Muscle layer of duodenum (tissue), 2 donors: ENCODE measurements around the gene KIAA0513.

Source experiments
- H3K27ac ChIP-seq: one replicate; pipeline ENCODE4 v1.7.0; 2013; ENCODE audit warnings: mild to moderate bottlenecking, low read length
- H3K27me3 ChIP-seq: one replicate; pipeline ENCODE4 v1.7.0; 2013; ENCODE audit warnings: low read depth, mild to moderate bottlenecking, control low read depth, low read length
- H3K36me3 ChIP-seq, 2 donors: one replicate each; pipeline ENCODE4 v1.7.0; 2013; ENCODE audit warnings: low read length in 2 of 2, control low read depth in 1 of 2, mild to moderate bottlenecking in 1 of 2; ENCODE audit not compliant: insufficient read depth in 2 of 2, control insufficient read depth in 1 of 2
- H3K4me1 ChIP-seq, 2 donors: one replicate each; pipeline ENCODE4 v1.7.0; 2013; ENCODE audit warnings: low read length in 2 of 2, mild to moderate bottlenecking in 2 of 2, control low read depth in 1 of 2, moderate library complexity in 1 of 2; ENCODE audit not compliant: insufficient read depth in 2 of 2, control insufficient read depth in 1 of 2
- H3K4me3 ChIP-seq, 2 donors: one replicate each; pipeline ENCODE4 v1.7.0; 2013; ENCODE audit warnings: low read length in 2 of 2, low read depth in 1 of 2, mild to moderate bottlenecking in 1 of 2
- H3K9me3 ChIP-seq, 2 donors: one replicate each; pipeline ENCODE4 v1.7.0; 2013; ENCODE audit warnings: low read length in 2 of 2, control low read depth in 1 of 2, mild to moderate bottlenecking in 1 of 2; ENCODE audit not compliant: control insufficient read depth in 1 of 2
- donor health status: healthy.

KIAA0513 gene

GRCh38 chr16:85045077-85045476 lies 17.5 kb downstream of the KIAA0513 start:
- peaks cover 5 to 10% of the 10 kb centered on the region in 2 donors for H3K4me1 ChIP-seq
- H3K9me3 ChIP-seq, result no peaks in the 10 kb centered on the region
- peaks cover 0 to 8% of the 10 kb centered on the region in 2 donors for H3K36me3 ChIP-seq
- no peaks in the 10 kb centered on the region for H3K27me3 ChIP-seq
- no peak overlapping the region for H3K4me3 ChIP-seq
- H3K27ac ChIP-seq, result no peak overlapping the region

GRCh38 chr16:85045641-85046471 lies 18.3 kb downstream of the KIAA0513 start:
- no peaks in the 10 kb centered on the region for H3K9me3 ChIP-seq
- H3K36me3 ChIP-seq, result peaks cover 0 to 8% of the 10 kb centered on the region in 2 donors
- no peaks in the 10 kb centered on the region for H3K27me3 ChIP-seq
- H3K27ac ChIP-seq, result no peak overlapping the region
- no peak overlapping the region for H3K4me3 ChIP-seq
- H3K4me1 ChIP-seq, result peaks cover 5 to 10% of the 10 kb centered on the region in 2 donors

DNA sequence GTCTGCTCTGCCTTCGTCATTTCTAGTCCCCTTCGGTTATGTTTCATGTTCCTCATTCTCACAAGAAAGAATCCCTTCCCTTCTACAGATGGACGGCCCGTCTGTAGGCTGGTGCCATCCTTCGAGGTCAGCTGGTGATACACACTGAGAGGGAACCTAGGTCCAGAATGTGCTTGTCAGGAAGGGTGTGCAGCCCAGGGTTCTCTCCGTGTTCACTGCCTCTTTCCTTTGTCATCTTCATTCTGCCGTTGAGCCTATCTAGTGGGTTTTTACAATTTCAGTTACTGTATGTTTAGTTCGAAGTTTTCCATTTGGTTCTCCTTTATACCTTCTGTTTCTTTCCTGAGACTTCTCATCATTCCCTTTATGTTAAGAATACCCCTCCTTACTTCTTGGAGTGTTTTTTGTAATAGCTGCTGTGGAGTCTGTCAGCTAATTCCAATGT lies 18.9 kb downstream of the KIAA0513 start:
- no peaks in the 10 kb centered on the region for H3K9me3 ChIP-seq
- H3K36me3 ChIP-seq, result peaks cover 0 to 8% of the 10 kb centered on the region in 2 donors
- no peak overlapping the region for H3K4me3 ChIP-seq
- H3K27me3 ChIP-seq, result no peaks in the 10 kb centered on the region
- H3K27ac ChIP-seq, result no peak overlapping the region
- H3K4me1 ChIP-seq, result peaks cover 1 to 4% of the 10 kb centered on the region in 2 donors

DNA sequence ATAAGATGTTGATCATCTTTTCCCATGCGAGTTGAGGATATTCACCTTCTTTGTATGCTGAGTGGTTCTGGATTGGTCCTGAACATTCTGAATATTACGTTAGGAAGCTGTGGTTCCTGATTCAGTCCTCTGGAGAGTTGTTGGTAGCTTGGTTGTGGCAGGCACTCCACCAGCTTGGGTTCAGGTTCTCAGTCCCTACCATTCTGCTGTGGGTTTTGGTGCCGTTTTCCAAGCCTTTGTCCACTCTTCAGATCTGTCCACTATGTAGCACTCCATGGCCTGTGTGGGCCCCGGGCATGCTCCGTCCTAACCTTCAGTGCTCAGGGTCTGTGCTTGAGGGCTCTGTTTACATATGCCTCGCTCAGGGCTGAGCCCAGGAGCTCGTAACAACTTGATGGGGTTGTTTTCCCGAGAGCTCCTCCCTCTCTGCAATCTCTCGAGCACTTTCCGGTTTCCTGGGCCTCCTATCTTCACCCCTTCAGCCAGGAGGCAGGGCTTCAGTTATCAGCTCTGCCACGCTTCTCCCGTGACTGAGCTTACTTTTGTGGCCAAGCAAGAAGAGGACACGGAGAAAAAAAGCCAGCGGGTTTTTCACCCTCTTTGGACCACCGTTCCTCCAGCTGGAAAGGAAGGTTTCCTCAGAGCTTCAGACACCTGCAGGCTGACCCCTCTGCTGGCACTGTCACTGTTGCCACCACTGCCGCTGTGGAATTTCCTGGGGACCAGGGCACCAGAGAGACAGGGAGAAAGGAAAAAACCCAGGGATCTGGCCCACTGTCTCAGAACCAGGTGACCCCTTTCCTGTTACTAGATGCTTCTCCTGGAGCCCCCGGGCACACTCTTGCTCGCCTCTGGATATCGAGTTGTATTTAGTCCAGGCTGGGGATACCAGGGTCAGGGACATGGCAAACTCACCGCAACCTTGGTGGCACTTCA lies 19.6 kb downstream of the KIAA0513 start:
- H3K36me3 ChIP-seq, result peaks cover 0 to 8% of the 10 kb centered on the region in 2 donors
- H3K9me3 ChIP-seq, result no peaks in the 10 kb centered on the region
- H3K4me3 ChIP-seq, result no peak overlapping the region
- H3K27me3 ChIP-seq, result no peaks in the 10 kb centered on the region
- H3K4me1 ChIP-seq, result peaks cover 0 to 4% of the 10 kb centered on the region in 2 donors
- H3K27ac ChIP-seq, result no peak overlapping the region

GRCh38 chr16:85047867-85048455 lies 20.4 kb downstream of the KIAA0513 start:
- no peak overlapping the region for H3K27ac ChIP-seq
- no peaks in the 10 kb centered on the region for H3K9me3 ChIP-seq
- H3K27me3 ChIP-seq, result no peaks in the 10 kb centered on the region
- no peak overlapping the region for H3K4me3 ChIP-seq
- H3K36me3 ChIP-seq, result peaks cover 0 to 8% of the 10 kb centered on the region in 2 donors
- H3K4me1 ChIP-seq, result peaks cover 0 to 4% of the 10 kb centered on the region in 2 donors

DNA sequence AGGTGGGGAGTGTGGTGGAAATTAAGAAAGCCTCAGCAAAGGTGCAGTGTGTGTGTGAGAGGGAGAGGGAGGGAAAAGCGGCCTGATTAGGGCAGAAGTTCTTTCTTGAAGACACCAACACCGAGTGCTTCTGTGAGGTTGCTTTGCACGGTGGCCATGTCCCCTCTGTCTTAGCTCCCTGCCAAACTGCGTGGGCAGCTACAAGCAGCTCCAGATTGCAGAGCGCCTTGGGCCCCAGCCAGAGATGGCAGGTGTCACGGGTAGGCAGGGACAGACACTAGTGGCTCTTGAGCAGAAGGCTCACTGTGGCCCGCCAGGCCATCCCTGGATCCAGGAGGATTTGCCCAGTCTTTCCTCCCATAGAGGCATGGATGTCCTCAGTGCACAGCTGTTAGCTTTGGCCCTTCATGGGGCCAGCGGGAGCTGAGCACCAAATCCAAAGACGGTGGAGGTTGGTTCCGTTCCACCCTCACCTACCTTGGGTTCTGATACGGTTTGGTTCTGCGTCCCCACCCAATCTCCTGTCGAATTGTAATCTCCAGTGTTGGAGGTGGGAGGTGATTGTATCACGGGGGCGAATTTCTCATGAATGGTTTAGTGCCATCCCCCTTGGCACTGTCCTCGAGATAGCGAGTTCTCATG lies 21.4 kb downstream of the KIAA0513 start:
- Histone ChIP-seq H3K27ac (no peak overlapping the region), H3K9me3 (no peaks in the 10 kb centered on the region), H3K36me3 (peaks cover 0 to 8% of the 10 kb centered on the region in 2 donors), H3K4me3 (no peak overlapping the region), H3K27me3 (no peaks in the 10 kb centered on the region), H3K4me1 (peaks cover 0 to 4% of the 10 kb centered on the region in 2 donors)

DNA sequence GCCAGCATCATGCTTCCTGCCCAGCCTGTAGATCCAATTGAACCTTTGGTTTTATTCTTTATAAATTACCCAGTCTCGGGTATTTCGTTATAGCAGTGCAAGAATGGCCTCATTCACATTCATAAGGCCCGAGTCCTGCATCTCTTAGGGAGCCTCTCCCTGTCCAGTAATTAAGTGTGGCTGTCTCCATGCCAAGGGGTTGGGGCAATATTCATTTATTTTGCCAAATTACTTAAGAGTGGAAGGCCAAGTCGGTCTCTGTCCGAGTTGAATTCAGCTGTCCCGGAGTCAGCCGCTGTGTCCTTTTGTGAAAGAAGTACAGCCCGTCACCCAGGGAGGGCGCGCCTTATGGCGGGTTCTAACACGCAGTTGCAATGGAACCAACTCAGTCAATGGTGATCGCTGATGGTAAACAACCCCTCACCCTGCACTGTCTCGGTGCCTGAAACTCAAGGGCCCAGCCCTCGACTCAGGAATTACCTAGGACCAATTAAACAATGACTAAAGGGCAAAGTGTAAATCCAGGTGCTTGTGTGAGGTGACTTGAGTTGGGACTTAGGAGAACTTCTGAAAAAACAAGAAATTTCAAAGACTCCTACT lies 22.2 kb downstream of the KIAA0513 start:
- Histone ChIP-seq H3K36me3 (peaks cover 0 to 8% of the 10 kb centered on the region in 2 donors), H3K9me3 (no peaks in the 10 kb centered on the region), H3K27ac (no peak overlapping the region), H3K27me3 (no peaks in the 10 kb centered on the region), H3K4me1 (peaks cover 0 to 4% of the 10 kb centered on the region in 2 donors), H3K4me3 (no peak overlapping the region)

DNA sequence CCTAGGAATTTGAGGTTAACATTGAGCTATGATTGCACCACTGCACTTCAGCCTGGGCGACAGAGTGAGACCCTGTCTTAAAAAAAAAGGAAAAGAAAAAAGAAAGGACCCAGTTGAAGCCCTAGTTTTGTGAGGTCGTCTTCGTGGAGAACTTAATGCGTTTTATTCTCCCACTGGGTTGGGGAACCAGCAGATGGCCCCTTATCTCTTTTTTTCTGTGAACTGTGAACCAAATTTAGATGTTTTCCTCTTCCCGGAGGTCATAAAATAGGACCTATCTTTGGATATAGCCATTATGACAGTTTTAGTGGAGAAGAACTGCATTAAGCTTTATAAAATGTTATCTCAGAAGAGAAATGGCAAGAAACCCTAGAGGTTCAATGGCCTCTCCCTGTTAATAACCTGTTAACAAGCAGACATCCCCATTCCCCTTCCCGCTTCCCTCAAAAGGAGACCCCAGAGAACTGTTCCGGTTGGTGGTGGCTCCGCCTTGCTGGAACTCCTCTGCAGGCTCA lies 23.5 kb downstream of the KIAA0513 start:
- Histone ChIP-seq H3K9me3 (no peaks in the 10 kb centered on the region), H3K36me3 (peaks cover 0 to 4% of the 10 kb centered on the region in 2 donors), H3K27me3 (no peaks in the 10 kb centered on the region), H3K4me1 (peaks cover 6 to 8% of the 10 kb centered on the region in 2 donors), H3K27ac (no peak overlapping the region), H3K4me3 (no peak overlapping the region)

DNA sequence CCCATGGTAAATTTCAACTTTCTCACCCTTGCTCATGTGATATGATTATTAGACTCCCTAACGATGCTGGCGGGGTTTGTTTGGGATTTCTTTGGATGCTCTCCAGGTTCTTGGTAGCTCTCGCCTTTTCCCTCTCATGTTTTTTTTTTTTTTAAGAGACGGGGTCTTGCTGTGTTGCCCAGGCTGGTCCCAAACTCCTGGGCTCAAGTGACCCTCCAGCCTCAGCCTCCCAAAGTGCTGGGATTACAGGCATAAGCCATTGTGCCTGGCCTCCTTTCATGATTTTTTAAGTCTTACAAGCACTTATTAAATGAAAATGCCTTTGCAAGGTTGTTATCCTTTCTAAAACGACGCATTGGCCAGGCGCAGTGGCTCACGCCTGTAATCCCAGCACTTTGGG lies 24.1 kb downstream of the KIAA0513 start:
- H3K4me3 ChIP-seq, result no peak overlapping the region
- no peaks in the 10 kb centered on the region for H3K27me3 ChIP-seq
- H3K27ac ChIP-seq, result no peak overlapping the region
- no peaks in the 10 kb centered on the region for H3K9me3 ChIP-seq
- no peaks in the 10 kb centered on the region for H3K36me3 ChIP-seq
- H3K4me1 ChIP-seq, result peaks cover 10 to 11% of the 10 kb centered on the region in 2 donors

GRCh38 chr16:85052536-85052935 lies 24.9 kb downstream of the KIAA0513 start:
- Histone ChIP-seq H3K27ac (no peak overlapping the region), H3K4me3 (no peak overlapping the region), H3K4me1 (peaks cover 7 to 13% of the 10 kb centered on the region in 2 donors), H3K9me3 (no peaks in the 10 kb centered on the region), H3K27me3 (no peaks in the 10 kb centered on the region), H3K36me3 (no peaks in the 10 kb centered on the region)
